CD4-positive, alpha-beta T cell treated with Interleukin-17A for 1 hour (primary cell): ENCODE results near the gene GMEB2.

ENCODE experiments used
- DNase-seq: peaks from one replicate; pipeline ENCODE4 v3.0.0-alpha.2; 2020

Gene GMEB2

DNA sequence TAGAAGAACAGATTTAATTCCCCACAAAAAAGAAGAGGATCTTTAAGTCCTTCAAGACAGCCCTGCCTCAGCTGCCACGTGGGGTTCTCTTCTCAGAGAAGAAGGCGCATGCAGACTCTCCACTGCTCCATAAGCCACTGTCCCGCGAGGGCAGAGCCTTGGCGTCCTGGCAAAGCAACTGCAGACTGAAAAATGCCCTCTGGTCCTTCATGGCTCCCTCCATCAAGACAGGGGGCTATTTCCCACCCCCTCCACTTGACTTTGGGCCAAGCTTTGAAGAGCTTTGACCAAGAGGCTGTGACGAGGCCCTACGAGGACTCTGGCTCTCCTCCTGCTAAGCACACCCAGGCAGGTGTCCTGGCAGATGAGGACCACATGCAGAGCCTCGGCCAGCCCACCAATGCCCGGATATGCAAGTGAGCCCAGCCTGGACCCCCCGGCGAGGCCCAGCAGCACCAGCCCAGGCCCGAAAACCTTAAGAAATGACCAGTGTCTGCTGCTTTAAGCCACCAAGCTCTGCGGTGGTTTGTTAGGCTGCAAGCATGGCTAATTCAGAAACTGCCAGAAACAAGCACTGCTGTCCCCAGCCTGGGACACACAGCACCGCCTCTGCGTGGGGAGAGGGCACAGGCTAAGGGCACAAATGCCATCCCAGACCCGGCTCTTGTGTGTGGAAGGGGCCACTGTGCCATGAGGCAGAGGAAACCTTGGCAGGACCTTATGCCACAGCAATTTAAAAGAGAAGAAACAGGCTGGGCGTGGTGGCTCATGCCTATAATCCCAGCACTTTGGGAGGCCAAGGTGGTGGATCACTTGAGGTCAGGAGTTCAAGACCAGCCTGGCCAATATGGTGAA, 16.1 kb downstream of the GMEB2 start:
- DNase-seq, result no peak

DNA sequence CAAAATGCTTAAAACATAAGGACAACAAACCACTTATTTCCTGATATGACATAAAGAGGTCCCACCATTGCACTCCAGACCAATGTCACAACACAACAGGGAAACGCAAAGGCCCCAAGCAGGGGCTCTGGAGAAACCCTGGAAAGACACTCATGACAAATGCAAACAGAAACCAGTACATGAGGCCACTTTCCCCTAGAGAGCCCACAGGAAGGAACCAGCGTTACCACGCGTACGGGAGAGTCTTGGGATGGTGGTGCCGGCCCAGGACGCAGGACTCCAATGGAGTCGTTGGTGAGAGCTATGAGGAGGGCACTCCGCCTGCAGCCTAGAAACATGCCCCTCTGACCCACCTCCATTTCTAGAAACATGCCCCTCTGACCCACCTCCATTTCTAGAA, 20.2 kb downstream of the GMEB2 start:
- no peak for DNase-seq

DNA sequence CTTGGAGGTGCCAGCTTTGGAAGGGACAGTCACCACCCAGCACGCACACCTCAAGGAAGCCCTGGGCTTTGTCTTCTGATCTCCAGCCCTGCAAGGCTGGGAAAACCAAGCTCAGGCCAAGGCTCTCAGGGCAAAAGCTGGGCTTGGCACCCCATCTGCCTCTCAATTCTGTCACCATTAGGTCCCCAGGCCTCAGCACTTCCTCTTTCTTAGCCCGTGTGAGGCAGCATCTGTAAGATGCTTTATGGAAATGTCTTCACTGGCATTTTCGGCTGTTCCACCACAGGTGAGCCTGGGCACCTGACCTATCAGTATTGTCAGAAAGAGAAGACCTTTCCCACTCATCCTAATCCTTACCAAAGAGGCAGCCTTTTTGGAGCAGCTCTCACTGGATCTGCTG, 24.6 kb downstream of the GMEB2 start:
- no peak for DNase-seq

DNA sequence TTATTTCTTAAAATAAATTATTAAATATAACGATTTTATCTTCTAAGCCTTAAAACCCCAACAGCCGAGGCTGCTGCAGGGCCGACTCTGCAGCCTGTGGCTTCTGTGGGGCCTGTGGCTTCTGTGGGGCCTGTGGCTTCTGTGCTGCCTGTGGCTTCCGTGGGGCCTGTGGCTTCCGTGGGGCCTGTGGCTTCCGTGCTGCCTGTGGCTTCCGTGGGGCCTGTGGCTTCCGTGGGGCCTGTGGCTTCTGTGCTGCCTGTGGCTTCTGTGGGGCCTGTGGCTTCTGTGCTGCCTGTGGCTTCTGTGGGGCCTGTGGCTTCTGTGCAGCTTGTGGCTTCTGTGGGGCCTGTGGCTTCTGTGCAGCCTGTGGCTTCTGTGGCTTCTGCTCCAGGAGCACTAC, 25.2 kb downstream of the GMEB2 start:
- peak; percentile 73 for DNase-seq

DNA sequence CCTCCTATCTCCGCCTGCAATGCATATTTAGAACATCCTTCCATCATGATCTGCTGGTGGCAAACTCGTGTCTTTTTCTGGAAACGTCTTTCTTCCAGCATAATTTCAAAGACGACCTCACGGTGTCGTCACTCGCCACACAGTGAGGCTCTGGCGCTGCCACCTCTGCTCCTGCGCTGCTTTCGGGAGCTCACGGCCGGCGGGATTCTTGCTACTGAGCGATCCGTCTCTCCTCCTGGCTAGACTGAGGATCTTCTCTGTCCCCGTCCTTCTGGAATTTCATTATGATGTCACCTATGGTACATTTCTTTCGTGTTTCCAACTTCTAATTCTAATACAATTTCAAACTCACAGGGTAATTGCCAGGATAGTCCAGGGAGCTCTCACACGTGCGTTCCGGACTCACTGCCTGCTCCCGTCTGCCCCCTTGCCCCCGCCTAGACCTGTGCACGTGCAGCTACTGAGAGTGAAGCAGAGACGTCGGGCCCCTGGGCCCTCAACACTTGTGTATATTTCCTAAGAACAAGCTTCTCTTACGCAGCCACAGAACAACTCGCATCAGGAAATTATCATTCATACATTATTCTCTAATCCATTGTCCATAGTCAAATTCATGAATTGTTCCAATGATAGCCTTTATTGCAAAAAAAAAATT, 27.4 kb downstream of the GMEB2 start:
- DNase-seq, result no peak

DNA sequence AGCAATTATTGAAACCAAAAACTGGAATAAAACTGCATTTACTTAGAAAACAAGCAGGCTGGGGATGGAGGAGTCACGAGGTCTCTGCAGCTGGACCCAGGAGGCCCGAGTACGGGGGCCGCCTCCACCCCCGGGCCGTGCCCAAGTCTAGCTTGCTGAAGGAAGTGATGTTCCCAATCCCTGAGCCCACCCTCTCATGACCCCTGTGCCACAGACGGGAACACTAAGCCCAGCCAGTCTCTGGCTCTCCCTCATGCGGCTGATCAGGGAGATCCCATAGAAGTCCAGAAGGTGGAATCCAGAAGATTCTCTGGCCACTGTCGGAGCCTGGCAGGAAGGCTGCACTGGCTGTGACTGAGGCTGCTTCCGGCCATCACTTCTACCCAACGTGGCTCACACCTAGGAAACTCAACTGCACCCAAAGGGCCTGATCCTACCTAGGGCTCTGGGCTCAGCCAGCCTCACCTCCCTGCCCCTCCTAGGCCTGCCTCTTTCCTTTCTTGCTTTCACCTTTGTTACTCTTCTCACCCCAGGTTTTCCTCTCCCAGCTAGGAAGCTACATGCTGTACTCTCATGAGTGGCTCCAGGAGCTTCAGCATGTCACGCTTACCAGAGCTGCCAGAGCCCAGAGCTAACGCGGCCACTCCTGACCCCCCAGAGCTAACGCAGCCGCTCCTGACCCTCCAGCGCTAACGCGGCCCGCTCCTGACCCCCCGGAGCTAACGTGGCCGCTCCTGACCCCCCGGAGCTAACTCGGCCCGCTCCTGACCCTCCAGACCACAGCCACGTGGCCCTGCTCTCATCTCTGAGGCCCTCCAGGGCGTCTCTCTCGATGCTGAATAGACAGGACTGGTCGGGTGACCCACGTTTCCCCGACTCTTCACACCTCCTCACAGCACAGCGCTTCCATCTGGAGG, 28.2 kb downstream of the GMEB2 start:
- DNase-seq, result no peak

DNA sequence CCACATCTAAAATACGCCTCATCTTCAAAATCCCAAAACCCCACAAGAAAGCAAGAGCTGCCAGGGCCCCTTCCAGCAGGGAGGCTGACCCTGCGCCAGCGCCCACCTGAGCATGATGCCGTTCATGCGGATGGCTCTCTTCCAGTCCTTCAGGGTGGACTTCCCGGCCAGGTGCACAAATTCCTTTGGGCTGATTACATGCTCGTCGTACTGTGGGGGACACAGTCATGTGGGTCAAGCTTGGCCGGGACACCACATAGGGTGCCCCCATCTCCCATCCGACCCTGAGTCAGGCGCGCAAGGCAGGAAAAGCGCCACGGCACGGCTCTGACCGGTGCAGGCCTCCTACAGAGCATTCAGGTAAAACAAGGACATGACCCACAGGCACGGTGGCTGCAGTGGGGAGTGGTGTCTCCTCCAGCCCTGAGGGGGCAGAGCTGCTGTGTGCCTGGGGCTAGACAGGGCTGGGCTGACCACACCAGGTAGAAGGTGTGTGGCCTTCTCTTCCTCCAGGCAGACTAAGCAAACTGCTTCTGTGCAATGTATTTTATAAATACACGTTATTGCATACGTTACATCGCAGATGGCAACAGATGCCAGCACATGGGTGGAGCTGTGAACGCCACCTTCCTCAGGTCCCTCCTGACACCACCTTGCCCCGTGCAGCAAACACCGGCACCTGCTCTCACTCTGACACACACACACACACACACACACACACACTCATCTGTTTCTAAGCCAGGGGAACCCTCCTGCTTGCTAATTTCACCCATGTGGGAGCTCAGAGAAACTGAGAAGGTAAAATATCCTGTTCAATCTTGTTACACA, 29.0 kb downstream of the GMEB2 start:
- DNase-seq, result no peak

DNA sequence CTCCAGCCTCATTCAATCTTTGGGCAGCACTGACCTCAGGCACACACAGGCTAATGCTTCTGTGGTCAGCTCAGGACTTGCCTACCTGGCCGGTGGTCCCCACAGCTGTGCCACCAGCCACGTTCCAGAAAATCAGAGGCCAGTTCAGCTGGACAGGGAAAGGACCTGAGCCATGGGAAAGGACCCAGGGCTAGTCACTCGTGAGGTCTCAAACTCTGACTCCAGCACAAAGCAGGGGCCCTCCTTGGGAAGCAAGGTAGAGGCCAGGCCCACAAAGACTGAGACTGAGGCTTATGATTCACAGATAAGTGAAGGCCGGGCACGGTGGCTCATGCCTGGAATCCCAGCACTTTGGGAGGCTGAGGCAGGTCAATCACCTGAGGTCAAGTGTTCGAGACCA, 30.5 kb downstream of the GMEB2 start:
- DNase-seq, result no peak

DNA sequence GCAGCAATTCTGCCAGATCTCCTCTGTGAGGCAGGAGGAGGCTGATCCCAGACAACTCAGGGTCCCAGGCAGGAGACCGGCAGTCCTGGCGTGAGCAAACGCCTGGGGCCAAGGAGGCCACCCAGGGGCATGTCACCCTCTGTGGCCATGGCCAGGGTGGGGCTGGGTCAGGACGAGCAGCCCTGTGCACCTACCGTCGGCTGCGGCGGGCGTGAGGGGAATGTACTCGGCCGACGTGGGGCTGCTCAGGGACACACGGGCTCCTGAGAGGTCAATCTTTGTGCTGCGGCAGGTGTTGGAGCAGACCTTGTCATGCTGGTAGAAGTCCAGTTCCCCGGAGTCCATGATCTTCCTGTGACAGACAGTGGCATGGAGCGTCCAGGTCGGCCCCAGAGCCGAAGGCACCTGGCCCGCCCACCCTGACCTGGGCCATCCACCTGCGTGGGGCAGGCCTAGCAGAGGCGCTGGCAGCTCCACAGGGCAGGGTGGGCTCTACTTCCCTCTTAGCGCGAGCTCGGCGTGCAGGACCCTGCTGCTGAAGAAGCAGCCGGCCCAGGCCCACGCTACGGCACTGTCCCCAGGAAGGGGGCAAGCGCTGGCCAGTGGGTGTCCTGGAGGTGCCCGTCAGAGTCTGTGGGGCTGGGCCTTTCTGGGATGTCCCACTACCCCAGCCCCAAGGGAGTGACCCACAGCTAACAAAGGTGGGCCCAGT, 31.3 kb downstream of the GMEB2 start:
- no peak for DNase-seq

DNA sequence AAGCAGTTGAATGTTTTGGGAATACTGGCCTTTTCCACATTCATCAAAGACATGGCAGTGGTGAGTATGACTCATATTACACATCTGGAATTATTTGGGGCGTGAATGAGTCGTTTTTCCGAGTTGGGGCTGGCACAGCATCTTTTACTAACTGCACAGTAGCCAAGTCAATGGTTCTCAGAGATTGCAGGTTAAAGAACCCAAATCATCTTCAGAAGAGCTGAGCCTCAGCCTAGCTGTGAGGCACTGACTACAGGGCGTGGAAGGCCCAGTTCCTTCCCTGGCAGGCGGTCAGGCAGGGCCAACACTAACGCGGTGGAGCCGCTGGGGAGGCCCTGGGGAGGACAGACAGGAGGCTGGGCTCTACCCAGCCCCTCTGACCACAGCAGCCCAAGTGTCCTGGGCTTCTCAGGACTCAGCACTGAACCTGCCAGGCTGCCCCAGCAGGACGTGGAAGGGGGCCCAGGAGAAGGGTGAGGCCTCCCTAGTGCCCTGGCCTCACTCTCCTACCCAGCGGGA, 32.8 kb downstream of the GMEB2 start:
- DNase-seq, result no peak

DNA sequence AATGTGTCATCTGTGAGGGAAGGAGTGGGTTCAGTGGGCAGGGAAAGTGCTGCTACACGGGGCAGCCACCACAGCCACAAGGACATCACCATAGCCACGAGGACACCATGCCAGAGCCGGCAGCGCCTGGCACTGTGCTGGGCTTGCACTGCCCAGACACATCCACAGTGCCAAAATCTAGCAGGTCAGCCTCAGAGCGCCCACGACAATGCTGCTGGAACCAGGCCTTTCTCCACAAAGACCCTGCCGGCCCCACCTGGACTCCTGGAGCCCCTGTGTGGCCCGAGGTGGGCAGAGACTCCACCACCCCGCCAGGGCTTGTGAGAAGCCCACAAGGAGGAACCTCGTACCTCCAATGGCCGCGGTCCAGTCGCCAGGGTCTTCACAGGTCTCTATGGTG, 34.2 kb downstream of the GMEB2 start:
- no peak for DNase-seq

DNA sequence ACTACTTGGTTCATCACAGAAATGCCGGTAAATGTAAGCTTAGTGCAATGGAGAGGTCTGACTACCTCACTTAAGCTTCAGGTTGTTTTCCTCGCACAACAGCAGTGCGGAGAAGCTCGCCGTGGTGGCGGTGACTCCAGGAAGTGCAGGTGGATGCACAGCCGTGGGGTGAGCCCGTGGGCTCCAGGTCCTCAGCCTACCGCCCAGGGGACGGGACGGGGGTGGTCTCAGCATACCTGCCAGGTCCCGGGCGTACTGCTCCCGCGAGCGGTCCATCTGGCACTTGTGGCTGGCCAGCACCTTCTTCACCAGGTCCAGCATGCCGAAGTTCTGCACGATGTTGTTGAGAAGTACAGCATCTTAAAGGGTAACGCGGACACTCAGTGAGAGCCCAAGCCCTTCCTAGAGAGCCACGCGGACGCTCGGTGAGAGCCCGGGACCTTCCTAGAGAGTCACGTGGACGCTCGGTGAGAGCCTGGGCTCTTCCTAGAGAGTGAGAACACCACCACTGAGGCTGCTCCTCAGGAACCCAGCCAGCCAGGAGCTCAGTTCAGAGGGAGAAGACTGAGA, 35.0 kb downstream of the GMEB2 start:
- no peak for DNase-seq

DNA sequence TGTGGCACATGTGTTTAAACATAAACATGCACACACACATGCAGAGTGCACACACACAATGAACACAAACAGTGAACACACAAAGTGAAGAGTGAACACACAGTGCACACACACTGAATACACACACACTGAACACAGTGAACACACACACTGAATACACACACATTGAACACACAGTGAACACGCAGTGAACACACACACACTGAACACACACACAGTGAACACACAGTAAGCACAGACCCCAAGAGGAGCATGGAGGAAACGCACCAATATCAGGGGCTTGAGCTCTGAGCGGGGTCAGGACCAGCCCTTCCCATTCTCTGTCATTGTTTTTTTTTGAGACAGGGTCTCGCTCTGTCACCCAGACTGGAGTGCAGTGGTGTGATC, 35.8 kb downstream of the GMEB2 start:
- DNase-seq, result no peak

DNA sequence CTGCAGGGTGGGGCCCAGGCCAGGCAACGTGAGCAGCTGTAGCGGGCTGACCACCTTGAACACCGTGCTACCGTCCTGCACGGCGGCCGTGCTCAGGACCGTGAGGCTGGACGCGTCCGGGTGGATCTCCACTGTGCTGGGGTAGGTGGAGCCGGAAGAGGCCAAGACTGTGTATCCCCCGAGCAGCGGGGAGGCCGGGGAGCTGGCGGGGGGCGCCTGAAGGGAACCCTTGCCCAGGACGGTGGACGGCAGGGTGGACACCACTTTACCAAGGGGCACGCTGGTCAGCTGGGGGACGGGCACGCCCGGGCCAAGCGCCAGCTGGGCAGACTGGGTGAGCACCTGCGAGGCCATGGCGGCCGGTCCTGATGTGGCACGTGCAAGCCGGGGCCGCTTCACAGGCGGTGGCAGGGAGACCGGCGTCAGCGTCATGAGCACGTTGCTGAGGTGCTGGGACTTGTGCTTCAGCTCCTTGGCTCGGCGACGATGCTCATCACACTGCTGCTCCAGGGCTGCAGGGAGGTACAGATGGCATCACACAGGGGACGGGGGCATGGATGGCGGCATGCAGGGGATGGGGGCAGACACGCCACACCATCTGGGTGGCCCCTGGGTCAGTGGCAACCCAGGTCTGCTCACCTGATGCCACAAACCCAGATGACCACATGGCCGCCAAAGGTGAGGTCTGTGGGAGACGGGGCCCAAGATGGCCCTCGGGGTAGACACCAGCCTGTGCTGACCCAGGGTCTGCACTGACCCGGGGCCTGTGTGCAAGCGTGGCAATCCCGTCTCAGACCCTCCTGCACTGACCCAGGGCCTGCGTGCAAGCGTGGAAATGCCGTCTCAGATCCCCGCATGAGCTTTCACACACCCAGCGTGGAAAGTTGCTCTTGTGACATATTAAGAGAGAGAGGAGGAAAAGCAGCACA, 36.4 kb downstream of the GMEB2 start:
- DNase-seq, result no peak

DNA sequence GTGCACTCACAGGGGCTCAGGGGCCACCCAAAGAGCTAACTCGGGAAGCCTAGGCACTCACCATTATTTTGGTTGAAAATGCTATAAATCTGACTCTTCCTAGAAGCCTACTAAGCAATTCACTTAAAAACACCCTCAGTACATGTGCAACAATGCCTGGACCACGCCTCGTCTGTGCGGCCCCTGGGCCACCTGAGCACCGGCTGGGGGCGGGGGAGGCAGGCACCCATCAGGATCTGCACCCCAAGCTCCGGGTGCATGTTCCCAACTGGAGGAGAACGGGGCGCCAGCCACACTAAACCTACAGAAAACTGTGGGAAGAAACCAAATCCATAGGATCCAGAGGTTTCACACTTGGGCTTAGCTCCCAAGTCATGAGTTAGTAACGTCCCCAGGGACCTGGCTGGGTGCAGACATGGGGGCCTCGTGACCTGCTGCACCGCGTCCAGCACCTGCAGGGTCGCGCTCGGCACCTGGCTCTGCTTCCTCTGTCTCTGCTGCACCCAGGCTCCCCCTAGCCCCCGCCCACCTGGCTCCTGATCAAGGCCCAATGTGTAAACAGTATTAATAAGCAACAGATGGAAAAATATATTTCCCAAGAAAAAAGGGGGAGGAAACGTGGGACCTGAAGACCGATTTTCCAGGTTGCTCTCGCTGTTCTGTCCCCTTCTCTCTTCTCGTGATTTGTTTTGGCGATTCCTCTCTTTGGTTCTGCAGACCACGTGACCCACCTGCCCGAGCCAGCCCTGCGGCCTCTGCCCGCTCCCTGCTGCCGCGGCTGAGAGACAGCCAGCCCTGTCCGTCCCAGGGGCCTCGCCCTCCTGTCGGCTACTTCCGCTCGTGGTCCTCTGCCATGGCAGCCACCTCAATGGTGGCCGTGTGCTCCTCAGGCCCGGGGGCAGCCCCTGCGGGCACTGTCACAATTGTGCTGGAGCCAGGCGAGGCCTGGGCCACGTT, 37.4 kb downstream of the GMEB2 start:
- DNase-seq, result no peak

DNA sequence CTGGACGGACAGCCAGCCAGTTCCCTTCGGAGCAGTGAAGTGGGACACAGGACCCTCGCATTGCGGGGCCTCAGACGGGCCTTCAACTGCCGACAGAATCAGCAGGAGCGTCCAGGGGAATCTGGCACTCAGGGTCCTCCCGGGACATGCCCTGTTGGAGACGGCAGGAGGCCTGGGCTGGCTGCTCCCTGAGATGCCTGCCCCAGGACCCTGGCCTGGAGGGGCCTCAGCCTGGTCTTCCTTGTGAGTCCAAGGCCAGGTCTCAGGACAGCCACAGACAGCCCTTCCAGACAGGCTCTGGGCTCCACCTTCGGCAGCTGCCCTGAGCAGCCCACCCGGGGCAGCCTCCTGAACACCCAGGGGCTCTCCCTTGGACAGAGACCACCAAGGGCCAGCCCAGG, 38.3 kb downstream of the GMEB2 start:
- DNase-seq, result no peak

DNA sequence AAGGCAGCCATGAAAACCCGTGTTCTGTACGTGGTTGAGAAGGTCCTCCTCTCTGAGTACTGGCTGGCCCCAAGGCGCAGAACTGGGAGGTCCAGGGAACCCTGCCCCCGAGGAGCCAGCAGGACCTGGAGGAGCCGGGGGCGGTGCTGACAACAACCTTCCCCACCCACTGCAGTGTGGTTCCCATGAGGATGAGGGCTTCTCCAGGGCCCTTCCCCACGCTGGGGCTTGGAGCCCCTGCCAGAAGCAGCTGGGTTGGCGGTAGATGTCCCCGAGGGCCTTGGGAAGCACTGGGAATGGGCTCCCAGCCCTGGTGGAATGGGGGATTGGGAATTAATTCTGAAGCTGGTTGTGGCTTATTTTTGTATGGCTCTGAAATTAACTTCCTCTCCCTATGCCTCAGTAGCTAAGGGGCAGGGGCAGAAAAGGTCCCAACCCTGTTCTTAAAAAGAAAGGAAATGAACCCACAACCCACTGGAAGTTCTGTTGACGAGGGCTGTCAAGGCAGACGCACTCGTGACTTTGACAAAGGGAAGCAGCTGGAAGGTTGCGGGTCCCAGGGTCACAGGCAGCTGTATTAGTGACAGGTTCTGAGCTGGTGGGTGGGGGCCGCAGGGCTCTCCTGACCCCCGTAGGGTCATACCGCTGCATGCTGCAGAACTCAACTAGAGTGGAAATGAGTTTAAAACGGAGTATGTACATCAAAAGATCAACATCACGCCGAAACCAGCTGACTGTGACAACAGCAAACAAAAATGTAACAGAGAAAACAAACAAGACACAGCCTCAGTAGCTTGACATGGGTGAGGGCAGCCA, 38.9 kb downstream of the GMEB2 start:
- DNase-seq, result no peak

DNA sequence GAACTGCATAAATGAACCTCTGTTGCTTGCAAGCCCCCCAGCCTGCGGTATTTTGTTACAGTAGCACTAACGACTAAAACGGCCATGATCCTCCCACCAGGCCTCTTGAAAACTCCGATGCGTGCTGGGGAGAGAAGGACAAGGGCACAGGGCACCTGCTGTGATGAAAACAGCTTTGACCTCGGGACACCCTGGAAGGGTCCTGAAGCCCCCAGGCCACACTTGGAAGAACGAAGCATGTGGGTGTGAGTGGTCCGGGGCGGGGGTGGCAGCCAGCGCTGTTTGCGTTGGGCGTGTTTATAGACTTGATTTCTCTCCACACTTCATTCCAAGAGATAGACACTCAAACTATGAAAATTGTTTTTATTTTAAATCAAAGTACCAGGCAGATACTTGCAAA, 39.6 kb downstream of the GMEB2 start:
- no peak for DNase-seq
